AG20443 (cell line): ENCODE results near the gene LZTS2.

Experiments
- DNase-seq: peaks from one replicate; pipeline ENCODE4 v3.0.0; 2012; ENCODE audit warnings: low spot score, mixed read lengths

The LZTS2 gene

GRCh38 chr10:101014966-101015581, 15.5 kb downstream of the LZTS2 start:
- peak; percentile 67 for DNase-seq

GRCh38 chr10:101015582-101015973, 16.0 kb downstream of the LZTS2 start:
- no peak for DNase-seq

DNA sequence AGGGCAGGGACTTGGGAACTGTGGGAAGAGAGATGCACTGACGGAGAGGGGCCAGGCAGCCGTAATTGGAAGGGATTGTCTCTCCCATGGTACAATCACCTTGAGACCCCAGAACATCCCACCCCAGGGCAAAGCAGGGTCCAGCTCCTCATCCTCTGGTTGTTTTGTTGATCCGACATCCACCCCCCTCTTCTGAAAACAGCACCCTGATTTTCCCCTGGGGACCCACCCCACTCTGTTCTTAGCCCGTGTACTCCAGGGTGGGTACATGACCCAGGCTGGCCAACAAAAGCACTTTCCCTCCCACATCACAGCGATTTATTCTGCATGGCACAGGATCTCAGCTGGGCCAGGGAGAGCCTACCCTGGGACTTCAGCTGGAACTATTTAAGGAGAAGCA, 17.2 kb downstream of the LZTS2 start:
- DNase-seq = no peak

- no peak for DNase-seq
These were observed 18.6 kb downstream of the LZTS2 start for GRCh38 chr10:101018118-101018599.

- DNase-seq = peak; percentile 95
These were observed 19.2 kb downstream of the LZTS2 start for GRCh38 chr10:101018600-101019439.

DNA sequence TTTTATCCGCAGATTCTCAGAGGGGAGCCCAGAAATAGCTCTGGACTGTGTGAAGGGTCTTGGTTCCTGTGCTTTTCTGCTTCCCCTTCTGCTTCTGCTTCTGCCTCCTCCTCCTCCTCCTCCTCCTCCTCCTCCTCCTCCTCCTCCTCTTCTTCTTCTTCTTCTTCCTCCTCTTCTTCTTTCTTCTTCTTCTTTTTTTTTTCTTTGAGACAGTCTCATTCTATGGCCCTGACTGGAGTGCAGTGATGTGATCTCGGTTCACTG, 19.8 kb downstream of the LZTS2 start:
- no peak for DNase-seq

GRCh38 chr10:101020427-101021075, 20.9 kb downstream of the LZTS2 start:
- DNase-seq = no peak

GRCh38 chr10:101021239-101021638, 21.6 kb downstream of the LZTS2 start:
- DNase-seq = no peak

GRCh38 chr10:101021692-101022251, 22.2 kb downstream of the LZTS2 start:
- DNase-seq = no peak

DNA sequence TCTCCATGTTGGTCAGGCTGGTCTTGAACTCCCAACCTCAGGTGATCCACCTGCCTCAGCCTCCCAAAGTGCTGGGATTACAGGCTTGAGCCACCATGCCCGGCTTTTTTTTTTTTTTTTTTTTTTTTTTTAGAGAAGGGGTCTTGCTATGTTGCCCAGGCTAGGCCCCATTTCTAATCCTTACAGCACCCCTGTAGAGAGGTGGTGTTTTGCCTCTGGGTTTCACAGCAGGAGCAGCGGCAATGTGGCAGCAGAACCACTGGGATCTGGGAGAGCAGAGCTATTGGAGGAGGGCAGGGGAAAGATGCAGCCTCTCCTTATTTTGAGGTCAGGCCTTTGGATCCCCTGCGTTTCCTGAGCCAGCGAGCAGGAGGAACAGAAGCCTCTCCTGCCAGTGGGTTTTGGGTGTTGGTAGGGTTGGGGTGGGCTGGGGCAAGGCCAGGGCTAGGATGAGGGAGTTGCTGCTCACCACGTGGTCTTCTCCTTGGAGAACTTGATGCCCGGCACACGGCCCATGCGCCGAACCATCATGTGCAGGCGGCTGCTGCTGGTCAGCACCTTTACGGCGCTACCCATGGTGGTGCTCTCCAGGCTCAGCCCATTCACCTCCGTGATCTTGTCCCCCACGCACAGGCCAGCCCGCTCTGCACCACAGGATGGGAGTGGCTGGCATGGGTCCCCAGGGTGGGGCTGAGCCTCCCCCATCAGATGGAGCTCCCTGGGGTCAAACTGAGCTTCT, 23.5 kb downstream of the LZTS2 start:
- DNase-seq = no peak

DNA sequence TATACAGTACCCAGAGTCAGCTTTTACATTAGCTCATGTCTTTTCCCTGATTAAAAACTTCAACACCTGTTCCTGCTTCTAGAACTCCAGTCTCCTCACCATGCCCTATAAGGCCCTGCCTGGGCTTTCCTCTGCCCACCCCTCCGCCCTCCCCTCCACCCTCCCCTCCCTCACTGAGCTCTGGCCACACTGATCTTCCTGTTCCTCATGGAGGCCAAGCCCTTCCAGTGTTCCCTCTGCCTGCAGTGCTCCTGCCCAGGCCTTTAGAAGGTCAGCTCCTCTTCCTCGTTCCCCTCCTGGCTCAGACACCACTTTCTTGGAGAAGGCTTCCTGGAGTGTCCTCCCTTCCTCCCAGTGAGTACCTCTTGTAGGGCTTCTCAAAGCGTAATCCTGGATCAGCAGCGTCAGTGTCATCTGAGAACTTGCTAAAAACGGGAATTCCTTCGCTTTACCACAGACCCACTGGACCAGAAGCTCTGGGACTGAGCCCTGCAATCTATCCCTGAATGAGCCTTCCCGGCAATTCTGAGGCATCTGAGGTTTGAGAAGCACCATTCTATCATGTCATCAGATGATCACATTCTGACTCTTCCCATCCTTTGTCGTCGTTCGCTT, 27.6 kb downstream of the LZTS2 start:
- no peak for DNase-seq

GRCh38 chr10:101028446-101029337, 29.1 kb downstream of the LZTS2 start:
- DNase-seq = no peak

DNA sequence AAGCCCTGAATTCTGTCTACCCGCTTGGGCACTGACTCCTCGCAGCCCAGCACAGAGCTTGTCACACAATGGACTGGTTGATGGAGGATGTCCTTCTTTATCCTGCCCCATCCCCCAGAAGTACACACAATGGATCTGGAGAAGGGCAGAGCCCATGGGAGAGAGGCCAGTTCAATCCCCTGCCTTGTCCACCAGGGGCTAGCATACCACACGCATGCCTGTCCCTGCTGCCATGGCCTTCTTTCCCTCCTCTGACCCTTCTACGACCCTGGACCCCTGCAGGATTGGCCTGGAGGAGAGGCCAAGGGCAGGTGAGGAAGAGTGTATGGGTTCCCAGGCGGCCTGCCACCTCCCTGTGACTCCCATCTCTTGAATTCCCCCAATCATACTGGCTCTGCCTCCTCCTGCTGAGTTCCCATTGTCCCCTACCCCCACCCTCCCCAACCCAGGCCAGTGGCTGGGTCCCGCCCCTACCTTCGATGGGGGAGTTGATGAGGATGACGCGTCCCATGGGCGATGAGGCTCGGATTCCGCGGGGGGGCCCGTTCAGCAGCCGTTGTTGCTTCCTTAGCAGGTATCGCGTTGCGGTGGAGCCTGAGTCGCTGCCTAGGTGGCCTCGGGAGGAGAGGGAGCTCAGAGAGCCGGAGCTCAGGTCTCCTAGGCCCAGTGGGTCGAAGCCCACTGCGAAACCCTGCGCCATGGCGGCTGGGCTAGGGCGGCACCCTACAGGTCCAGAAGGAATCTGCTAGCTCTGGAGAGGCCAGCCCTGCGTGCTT, 30.1 kb downstream of the LZTS2 start:
- no peak for DNase-seq

DNA sequence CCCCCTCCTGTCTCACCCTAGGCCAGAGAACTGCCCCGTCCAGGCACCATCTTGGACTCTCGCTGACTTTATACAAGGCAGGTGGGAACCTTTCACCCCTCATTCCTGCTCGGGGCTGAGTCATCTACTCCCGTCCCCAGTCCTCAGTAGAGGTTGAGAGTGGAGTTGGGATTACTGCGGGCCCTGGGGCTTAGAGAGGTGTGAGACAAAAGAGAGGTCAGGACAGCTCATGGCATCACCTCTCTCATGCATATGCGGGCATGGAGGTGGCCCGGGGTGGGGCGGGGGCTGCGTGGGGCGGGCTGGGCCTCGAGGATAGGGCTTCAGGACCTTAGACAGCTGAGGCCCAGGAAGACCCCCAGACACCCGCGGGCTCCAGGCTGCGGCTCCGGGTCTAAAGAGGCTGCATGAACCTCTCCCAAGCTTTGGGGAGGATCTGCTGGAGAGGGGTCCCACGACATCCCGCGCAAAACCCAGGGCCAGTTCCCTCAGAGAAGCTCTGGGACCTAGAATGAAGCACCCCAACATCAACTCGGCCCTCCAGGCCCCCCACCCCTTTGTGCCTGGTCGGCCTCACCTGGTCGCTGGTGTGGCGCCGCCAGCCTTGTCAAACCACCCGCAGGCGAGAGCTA, 31.0 kb downstream of the LZTS2 start:
- no peak for DNase-seq

- peak; percentile 97 for DNase-seq
These were observed 31.7 kb downstream of the LZTS2 start, which contains the start of the genes PDZD7 and SFXN3 for GRCh38 chr10:101031128-101031795. Gene PDZD7, minus strand, starts transcription at chr10:101031129. Its CDS starts 910 bp downstream, at chr10:101030219. Gene SFXN3, plus strand, starts transcription at chr10:101031234. Its CDS starts 3,461 bp downstream, at chr10:101034695.

DNA sequence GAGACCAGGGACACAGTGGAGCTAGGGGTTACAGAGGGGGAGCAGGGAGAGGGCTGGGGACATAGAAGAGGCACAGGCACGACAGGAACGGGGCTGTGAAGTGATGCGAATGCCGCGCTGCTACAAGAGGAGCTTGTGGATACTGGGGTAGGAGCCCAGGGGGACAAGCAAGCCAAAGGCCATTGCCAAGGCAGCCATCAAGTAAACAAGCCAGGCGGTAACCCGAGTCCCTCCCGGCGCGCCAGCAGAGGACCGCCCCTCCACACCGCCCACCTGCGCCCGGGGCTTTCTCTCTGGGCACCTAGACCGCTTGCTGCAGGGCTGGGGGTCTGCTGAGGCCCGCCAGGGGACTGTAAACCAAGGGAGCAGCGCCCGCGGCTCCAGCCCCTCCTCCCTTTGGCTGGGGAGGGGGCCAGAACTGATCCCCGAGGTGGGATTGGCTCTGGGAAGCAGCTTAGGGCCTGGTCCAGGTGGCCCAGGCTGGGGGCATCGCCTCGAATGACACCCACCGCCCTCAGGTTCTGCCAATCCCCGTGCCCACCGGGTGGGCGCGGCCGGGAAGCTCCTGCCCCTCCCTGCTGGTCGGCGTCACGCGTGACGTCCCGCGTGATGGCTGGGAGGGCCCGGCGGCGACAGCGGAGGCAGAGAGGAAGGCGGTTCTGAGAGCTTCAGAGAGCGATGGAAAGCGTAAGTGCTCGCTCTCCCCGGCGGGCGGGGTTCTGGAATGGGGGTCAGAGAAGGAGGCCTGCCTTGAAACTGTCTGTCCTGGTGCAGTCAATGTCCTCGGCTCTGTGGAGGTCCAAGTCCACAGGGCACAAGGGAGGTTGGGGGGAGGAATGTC, 32.4 kb downstream of the LZTS2 start:
- peak; percentile 86 for DNase-seq

DNA sequence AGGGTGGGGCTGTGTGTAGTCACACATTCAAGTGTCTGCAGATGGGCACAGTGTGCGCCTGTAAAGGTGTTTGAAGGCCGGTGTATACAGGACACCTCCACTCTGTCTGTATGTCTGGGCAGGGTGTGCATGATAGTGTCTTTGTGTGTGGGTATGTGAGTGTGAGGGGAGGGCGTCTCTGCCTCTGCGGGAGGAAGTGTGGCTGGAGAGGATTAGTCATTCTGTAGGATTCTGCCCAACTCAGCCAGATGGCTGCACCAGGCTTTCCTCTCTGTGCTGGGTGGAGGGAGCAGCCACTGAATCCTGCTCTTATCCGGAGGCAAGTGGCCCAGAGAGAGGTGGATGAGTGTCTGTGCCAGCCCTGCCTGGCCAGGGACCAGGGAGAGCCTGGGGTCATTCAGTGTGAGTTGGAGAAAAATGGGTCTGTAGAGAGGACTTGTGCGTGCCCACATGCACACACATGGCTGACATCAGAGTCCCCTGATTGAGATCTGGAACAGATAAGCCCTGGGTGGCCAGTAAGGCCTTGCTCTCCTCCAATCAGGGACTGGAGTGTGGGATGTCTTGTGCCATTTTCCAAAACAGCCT, 33.1 kb downstream of the LZTS2 start:
- DNase-seq = peak; percentile 89
